Trophoblast cell (in vitro differentiated cells and primary cell): Measurements from ENCODE around the gene STPG4.
A peak's percentile ranks its signal among the peaks of the same experiment; 100 is the strongest.

Experiments
- DNase-seq, 2 donors: peaks; one replicate each; pipeline ENCODE4 v3.0.0-alpha.2; 2016
- H2AFZ ChIP-seq: 2 replicates; pipeline ENCODE4 v1.6.1; 2013; ENCODE audit warnings: low read length, moderate library complexity, mild to moderate bottlenecking; ENCODE audit not compliant: insufficient read depth, poor library complexity
- H2AK5ac ChIP-seq: 2 replicates; pipeline ENCODE4 v1.6.1; 2013; ENCODE audit warnings: mild to moderate bottlenecking, low read length
- H2BK120ac ChIP-seq: 2 replicates; pipeline ENCODE4 v1.6.1; 2013; ENCODE audit warnings: low read length, mild to moderate bottlenecking, moderate library complexity; ENCODE audit not compliant: insufficient read depth, poor library complexity
- H2BK12ac ChIP-seq: 2 replicates; pipeline ENCODE4 v1.6.1; 2013; ENCODE audit warnings: mild to moderate bottlenecking, low read length, moderate library complexity
- H2BK5ac ChIP-seq: 2 replicates; pipeline ENCODE4 v1.6.1; 2013; ENCODE audit warnings: low read length, low read depth, moderate library complexity, mild to moderate bottlenecking; ENCODE audit not compliant: poor library complexity
- H3K14ac ChIP-seq: 2 replicates; pipeline ENCODE4 v1.6.1; 2013; ENCODE audit warnings: mild to moderate bottlenecking, low read length
- H3K18ac ChIP-seq: 2 replicates; pipeline ENCODE4 v1.6.1; 2013; ENCODE audit warnings: mild to moderate bottlenecking, low read length
- H3K23ac ChIP-seq: 2 replicates; pipeline ENCODE4 v1.6.1; 2013; ENCODE audit warnings: low read length
- H3K27ac ChIP-seq: 2 replicates; pipeline ENCODE4 v1.5.1; 2013; ENCODE audit warnings: low read depth, mild to moderate bottlenecking, inconsistent platforms, low read length, moderate library complexity
- H3K27me3 ChIP-seq: 2 replicates; pipeline ENCODE4 v1.6.1; 2013; ENCODE audit warnings: inconsistent platforms, mild to moderate bottlenecking, low read length, moderate library complexity; ENCODE audit not compliant: insufficient read depth
- H3K36me3 ChIP-seq, 2 experiments: 1 replicate in 1 of 2; 2 replicates in 1 of 2; pipeline ENCODE4 v1.6.1; 2013; ENCODE audit warnings: low read length in 2 of 2, mild to moderate bottlenecking in 2 of 2, moderate library complexity in 1 of 2; ENCODE audit not compliant: insufficient read depth in 2 of 2, control insufficient read depth in 1 of 2
- H3K4ac ChIP-seq: 2 replicates; pipeline ENCODE4 v1.6.1; 2013; ENCODE audit warnings: low read depth, mild to moderate bottlenecking, low read length, moderate library complexity
- H3K4me1 ChIP-seq, 2 experiments: 1 replicate in 1 of 2; 2 replicates in 1 of 2; pipeline ENCODE4 v1.6.1; 2013; ENCODE audit warnings: low read length in 2 of 2, mild to moderate bottlenecking in 2 of 2, moderate library complexity in 1 of 2; ENCODE audit not compliant: insufficient read depth in 2 of 2, control insufficient read depth in 1 of 2
- H3K4me2 ChIP-seq: 2 replicates; pipeline ENCODE4 v1.6.1; 2013; ENCODE audit warnings: inconsistent platforms, mild to moderate bottlenecking, low read length, moderate library complexity
- H3K4me3 ChIP-seq: 2 replicates; pipeline ENCODE4 v1.5.1; 2013; ENCODE audit warnings: mild to moderate bottlenecking, low read depth, low read length, inconsistent platforms
- H3K79me1 ChIP-seq: one replicate; pipeline ENCODE4 v1.6.1; 2013; ENCODE audit warnings: low read length
- H3K79me2 ChIP-seq: 2 replicates; pipeline ENCODE4 v1.6.1; 2013; ENCODE audit warnings: low read length, mild to moderate bottlenecking; ENCODE audit not compliant: control insufficient read depth, insufficient read depth, poor library complexity
- H3K9ac ChIP-seq: 2 replicates; pipeline ENCODE4 v1.6.1; 2013; ENCODE audit warnings: mild to moderate bottlenecking, low read length
- H3K9me3 ChIP-seq: 2 replicates; pipeline ENCODE4 v1.6.1; 2013; ENCODE audit warnings: low read depth, mild to moderate bottlenecking, control low read depth, inconsistent platforms, low read length; ENCODE audit not compliant: insufficient read depth
- H4K12ac ChIP-seq: 2 replicates; pipeline ENCODE4 v1.6.1; 2013; ENCODE audit warnings: low read depth, mild to moderate bottlenecking, low read length, moderate library complexity
- H4K8ac ChIP-seq: 2 replicates; pipeline ENCODE4 v1.6.1; 2013; ENCODE audit warnings: low read depth, mild to moderate bottlenecking, low read length, moderate library complexity
- H4K91ac ChIP-seq: one replicate; pipeline ENCODE4 v1.6.1; 2013; ENCODE audit warnings: low read depth, mild to moderate bottlenecking, low read length, moderate library complexity
- WGBS: extraction: QIAGEN DNeasy Blood & Tissue Kit; methylation state at CpG from one replicate; pipeline ENCODE4 v1.1.7; 2013; ENCODE audit warnings: missing lambda C conversion rate; ENCODE audit not compliant: insufficient read length, insufficient coverage; ENCODE audit errors: extremely low coverage; 5-methylcytosine and 5-hydroxymethylcytosine counted together

The STPG4 gene

DNA sequence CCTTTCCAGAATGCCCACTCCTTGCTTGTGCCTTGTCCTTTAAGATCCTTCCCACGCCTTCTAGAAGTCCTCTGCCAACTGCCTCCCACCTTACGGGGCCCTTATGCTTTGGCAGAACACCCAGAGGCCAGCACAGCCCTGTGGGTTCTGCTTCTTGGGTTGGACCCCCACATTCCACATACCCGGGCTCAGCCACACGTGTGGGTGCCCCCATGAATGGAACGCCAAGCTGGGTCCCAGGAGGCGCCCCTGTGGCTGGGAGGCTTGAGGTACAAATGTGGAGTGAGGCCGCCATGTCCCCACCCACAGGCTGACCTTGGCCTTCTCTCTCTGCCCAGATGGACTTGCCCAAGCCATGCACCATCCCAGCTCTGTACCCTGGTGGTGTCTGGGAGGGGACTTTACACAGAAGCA is 74.2 kb downstream of the STPG4 start:
- no peak overlapping the region for H3K4me2 ChIP-seq
- no peak overlapping the region for H4K8ac ChIP-seq
- no peak overlapping the region for H2BK120ac ChIP-seq
- H3K18ac ChIP-seq, result no peak overlapping the region
- no peak overlapping the region for H4K12ac ChIP-seq
- H2AK5ac ChIP-seq, result no peak overlapping the region
- no peak overlapping the region for H3K9ac ChIP-seq
- DNase-seq, result no peak
- H3K36me3 ChIP-seq, result no peaks in the 10 kb centered on the region
- no peaks in the 10 kb centered on the region for H3K9me3 ChIP-seq
- no peak overlapping the region for H3K4me3 ChIP-seq
- no CpG with 5 or more reads among the region's 7 CpGs for WGBS
- H3K27me3 ChIP-seq, result no peaks in the 10 kb centered on the region
- peaks cover 44% of the 10 kb centered on the region for H3K79me1 ChIP-seq
- no peak overlapping the region for H3K27ac ChIP-seq
- peaks cover 25 to 38% of the 10 kb centered on the region in 2 experiments for H3K4me1 ChIP-seq
- peak overlapping the region; percentile 37 for H2BK12ac ChIP-seq
- H3K79me2 ChIP-seq, result peaks cover 12% of the 10 kb centered on the region
- no peak overlapping the region for H2AFZ ChIP-seq
- H2BK5ac ChIP-seq, result no peak overlapping the region
- H3K4ac ChIP-seq, result no peak overlapping the region
- H3K14ac ChIP-seq, result no peak overlapping the region
- H3K23ac ChIP-seq, result no peak overlapping the region
- H4K91ac ChIP-seq, result peak overlapping the region; percentile 4

DNA sequence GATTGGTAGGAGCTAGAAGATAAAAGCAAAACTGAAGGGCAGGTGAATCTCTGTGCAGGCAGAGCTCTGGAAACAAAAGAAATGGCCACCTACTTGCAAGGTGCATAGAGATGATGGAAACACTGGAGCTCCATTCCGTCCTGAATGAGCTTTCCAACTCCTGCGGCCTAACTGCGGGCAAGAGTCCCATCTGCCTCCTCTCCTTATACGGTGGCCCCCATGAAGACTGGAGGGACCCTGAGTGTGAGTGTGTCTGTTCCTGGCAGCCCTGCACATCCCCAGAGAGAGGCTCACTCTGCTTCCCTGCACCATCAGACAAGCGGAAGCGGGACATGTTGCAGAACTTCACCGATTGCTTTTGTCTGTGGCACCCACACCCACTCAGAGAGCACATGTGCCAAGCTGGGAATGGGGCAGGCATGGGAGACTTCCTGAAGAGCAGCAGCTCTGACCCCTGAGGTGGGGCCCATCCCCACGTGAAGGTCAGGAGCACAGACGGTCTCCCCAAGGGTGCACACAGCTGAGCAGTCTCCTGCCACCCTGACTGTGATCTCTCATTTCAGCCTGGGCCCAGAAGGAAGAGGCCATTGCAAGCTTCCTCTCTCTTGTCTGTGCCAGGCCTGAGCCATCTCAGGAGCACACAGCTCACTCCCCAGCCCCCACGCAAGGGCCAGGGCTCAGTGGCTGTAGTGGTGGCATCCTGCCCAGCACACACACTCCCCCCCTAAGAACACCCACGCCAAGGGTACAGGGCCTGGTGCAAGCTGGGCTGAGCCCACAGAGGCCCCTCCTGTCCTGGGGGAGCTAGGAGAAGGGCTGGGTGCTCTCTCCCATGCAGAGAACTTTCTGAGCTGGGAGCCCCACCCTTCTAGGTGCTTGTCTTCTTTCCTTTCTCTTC is 75.3 kb downstream of the STPG4 start:
- Histone ChIP-seq H3K14ac (no peak overlapping the region), H3K79me1 (peaks cover 43% of the 10 kb centered on the region), H3K18ac (peak overlapping the region; percentile 13), H2AK5ac (peak overlapping the region; percentile 42), H4K91ac (peak overlapping the region; percentile 64), H3K4me3 (no peak overlapping the region), H3K79me2 (peaks cover 12% of the 10 kb centered on the region), H3K4me2 (no peak overlapping the region), H2BK12ac (peak overlapping the region; percentile 5), H2AFZ (no peak overlapping the region), H3K4ac (no peak overlapping the region), H4K8ac (no peak overlapping the region), H4K12ac (no peak overlapping the region), H2BK5ac (no peak overlapping the region), H3K27ac (no peak overlapping the region), H3K36me3 (no peaks in the 10 kb centered on the region), H3K9ac (no peak overlapping the region), H3K23ac (no peak overlapping the region), H3K4me1 (peaks cover 27 to 35% of the 10 kb centered on the region in 2 experiments), H3K27me3 (no peaks in the 10 kb centered on the region), H2BK120ac (no peak overlapping the region), H3K9me3 (no peaks in the 10 kb centered on the region)
- no peak for DNase-seq
- WGBS, result no CpG with 5 or more reads among the region's 11 CpGs

DNA sequence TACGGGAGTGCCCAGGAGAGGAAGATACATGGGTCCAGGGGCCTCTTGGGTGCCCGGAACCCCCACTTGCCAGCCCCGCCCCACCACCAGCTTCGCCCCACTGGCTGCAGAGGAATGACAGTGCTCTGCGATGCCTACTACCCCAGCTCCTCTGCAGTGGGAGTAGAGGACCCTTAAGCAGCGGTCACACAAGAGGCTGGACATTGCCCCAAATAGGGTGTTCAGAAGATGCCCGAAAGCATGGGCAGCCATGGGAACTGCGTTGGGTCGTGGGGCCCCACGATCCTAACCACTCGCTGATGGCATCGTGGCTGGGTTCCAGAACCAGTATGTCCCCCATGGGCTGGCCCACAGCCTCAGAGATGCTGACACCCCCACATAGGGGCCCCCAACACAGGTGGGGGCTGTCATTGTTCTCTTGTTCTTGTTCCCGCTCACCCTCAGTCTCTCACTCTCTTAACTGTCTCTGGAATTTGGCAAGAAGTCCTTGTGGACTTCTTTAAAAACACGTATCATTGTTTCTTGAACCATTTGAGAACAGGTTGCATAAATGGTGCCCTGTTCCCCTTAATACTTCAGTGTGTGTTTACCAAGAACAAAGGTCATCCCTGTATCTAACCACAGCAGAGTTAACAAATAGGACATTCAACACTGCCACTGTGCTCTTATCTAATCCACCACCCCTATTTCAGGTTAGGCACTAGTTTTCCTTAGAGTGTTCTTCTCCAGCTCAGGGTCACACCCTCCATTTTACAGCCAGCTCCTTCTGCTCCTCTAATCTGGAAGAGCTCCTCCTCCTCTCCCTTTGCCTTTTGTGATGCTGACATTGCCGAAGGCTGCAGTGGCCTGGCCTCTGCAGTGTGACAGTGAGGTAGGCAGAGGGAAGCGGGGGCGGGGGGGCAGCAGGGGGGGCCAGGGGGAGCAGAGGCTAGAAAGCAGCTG is 76.3 kb downstream of the STPG4 start:
- Histone ChIP-seq H3K79me2 (peaks cover 12% of the 10 kb centered on the region), H3K14ac (peak overlapping the region; percentile 4), H3K36me3 (peaks cover under 1 to 6% of the 10 kb centered on the region in 2 experiments), H3K23ac (no peak overlapping the region), H2BK120ac (peak overlapping the region; percentile 90), H3K4me3 (no peak overlapping the region), H3K27ac (no peak overlapping the region), H4K8ac (no peak overlapping the region), H4K12ac (no peak overlapping the region), H2AFZ (no peak overlapping the region), H2BK5ac (peak overlapping the region; percentile 64), H2BK12ac (peak overlapping the region; percentile 50), H4K91ac (peak overlapping the region; percentile 94), H3K27me3 (no peaks in the 10 kb centered on the region), H3K4ac (no peak overlapping the region), H3K4me1 (peaks cover 27 to 35% of the 10 kb centered on the region in 2 experiments), H3K79me1 (peaks cover 40% of the 10 kb centered on the region), H3K4me2 (no peak overlapping the region), H3K9me3 (no peaks in the 10 kb centered on the region), H2AK5ac (peak overlapping the region; percentile 65), H3K9ac (no peak overlapping the region), H3K18ac (peak overlapping the region; percentile 10)
- no CpG with 5 or more reads among the region's 17 CpGs for WGBS
- no peak for DNase-seq

DNA sequence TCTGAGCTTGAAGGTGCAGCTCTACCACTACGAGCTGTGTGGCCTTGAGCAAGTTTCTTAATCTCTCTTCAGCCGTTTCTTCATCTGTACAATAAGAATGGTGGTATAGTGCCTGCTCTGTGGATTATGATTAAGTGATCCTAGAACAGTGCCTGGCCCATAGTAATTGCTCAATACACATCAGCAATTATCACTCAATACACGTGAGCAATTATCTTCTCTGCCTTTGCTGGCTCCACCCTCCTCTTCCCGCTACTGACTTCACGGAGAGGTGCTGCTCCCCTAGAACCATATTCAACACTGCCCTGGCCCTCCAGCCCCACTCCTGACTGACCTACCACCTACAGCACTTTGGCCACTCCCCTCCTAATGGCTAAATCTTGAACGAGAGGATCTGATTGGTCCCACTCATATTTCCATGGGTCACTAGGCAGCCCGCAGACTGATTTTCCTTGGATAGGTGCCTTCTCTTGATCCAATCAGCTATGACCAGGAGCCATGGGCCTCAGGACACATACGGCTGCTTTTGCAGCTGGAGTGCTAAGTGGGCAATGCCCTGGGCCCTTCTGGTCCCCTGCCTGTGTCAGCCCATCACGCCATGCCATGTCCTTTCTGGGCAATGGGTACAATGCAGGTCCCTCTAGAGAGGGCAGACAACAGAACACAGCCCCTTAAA is 77.5 kb downstream of the STPG4 start:
- Histone ChIP-seq H2BK12ac (peak overlapping the region; percentile 78), H3K4me3 (no peak overlapping the region), H2BK120ac (peak overlapping the region; percentile 90), H3K27ac (peak overlapping the region; percentile 95), H4K12ac (peak overlapping the region; percentile 13), H3K23ac (no peak overlapping the region), H4K91ac (peak overlapping the region; percentile 94), H3K9me3 (no peaks in the 10 kb centered on the region), H3K18ac (peak overlapping the region; percentile 69), H3K14ac (peak overlapping the region; percentile 82), H3K4me1 (peaks cover 32 to 41% of the 10 kb centered on the region in 2 experiments), H2BK5ac (peak overlapping the region; percentile 64), H2AK5ac (peak overlapping the region; percentile 65), H3K27me3 (no peaks in the 10 kb centered on the region), H2AFZ (peak overlapping the region; percentile 35), H3K9ac (no peak overlapping the region), H3K79me1 (peaks cover 43% of the 10 kb centered on the region), H3K36me3 (peaks cover 8 to 17% of the 10 kb centered on the region in 2 experiments), H3K4me2 (peak overlapping the region; percentile 36), H3K79me2 (peaks cover 12% of the 10 kb centered on the region), H4K8ac (peak overlapping the region; percentile 60), H3K4ac (peak overlapping the region; percentile 32)
- WGBS, result no CpG with 5 or more reads among the region's 9 CpGs
- DNase-seq, result no peak
